A549 (cell line): ENCODE results near the gene AIG1. TPM values are rescaled to one million over a fixed set of nuclear protein-coding genes. Genes with fewer than 3 reads are reported as not detected.

Source experiments
- ATAC-seq, 2 experiments: fragments of 200-7000 bp in 1 of 2; fragments of >200 bp in 1 of 2; cut with Nextera tagmentation in 1 of 2; cut with Tn5 transposase in 1 of 2; 3 replicates each; pipeline versions ENCODE4 v1.8.0 to v1.9.1; 2018 to 2020; ENCODE audit warnings: mild to moderate bottlenecking in 1 of 2, moderate library complexity in 1 of 2
- CTCF ChIA-PET: fragments of 300-600 bp; sonication (Branson Sonifier 250); formaldehyde crosslinking; extraction: SDS; loops from one replicate; lab custom pipeline; 2021; ENCODE audit warnings: antibody characterized with exemption, inconsistent platforms; lab: Yijun Ruan, JAX
- POLR2A ChIA-PET: fragments of 350-600 bp; formaldehyde crosslinking; extraction: SDS; loops from one replicate; lab custom pipeline; 2021; ENCODE audit warnings: antibody characterized with exemption, inconsistent platforms; lab: Yijun Ruan, JAX
- DNase-seq, 2 experiments: peaks; one replicate each; pipeline versions ENCODE4 v3.0.0 to v3.0.0-alpha.2; 2011 to 2016; ENCODE audit warnings: low read depth in 1 of 2, low spot score in 1 of 2
- FAIRE-seq: peaks from 2 replicates; lab custom pipeline; 2011; peaks lifted over from hg19 to GRCh38; lab: Jason Lieb, UNC
- H3K27ac ChIP-seq, 2 experiments: fragments of >200 bp; sonication (Bioruptor Twin); formaldehyde crosslinking; 3 replicates each; pipeline ENCODE4 v1.5.1; 2016 to 2017
- H3K4me1 ChIP-seq: fragments of >200 bp; sonication (Bioruptor Twin); formaldehyde crosslinking; 3 replicates; pipeline ENCODE4 v1.6.1; 2016
- H3K4me2 ChIP-seq: fragments of >200 bp; sonication (Bioruptor Twin); formaldehyde crosslinking; 3 replicates; pipeline ENCODE4 v1.6.1; 2016
- H3K4me3 ChIP-seq: fragments of >200 bp; sonication (Bioruptor Twin); formaldehyde crosslinking; 3 replicates; pipeline ENCODE4 v1.5.1; 2016
- H3K9me3 ChIP-seq: fragments of >200 bp; sonication (Bioruptor Twin); formaldehyde crosslinking; 3 replicates; pipeline ENCODE4 v1.6.1; 2016
- BHLHE40 ChIP-seq: IDR thresholded peaks from 2 replicates; pipeline ENCODE4 v1.6.1; 2012; ENCODE audit warnings: low read depth, low read length, inconsistent platforms
- EHF ChIP-seq: fragments of 250-450 bp; sonication (Bioruptor Pico); IDR thresholded peaks from 2 replicates; pipeline ENCODE4 v1.5.0; 2020; ENCODE audit warnings: mild to moderate bottlenecking
- FOSL2 ChIP-seq, 2 experiments: fragments of 450-650 bp in 1 of 2; fragments of >200 bp in 1 of 2; sonication (Bioruptor Twin) in 1 of 2; formaldehyde crosslinking; IDR thresholded peaks; 2 replicates each; pipeline versions ENCODE4 v1.5.0 to v1.6.1; 2016 to 2020; ENCODE audit warnings: mild to moderate bottlenecking in 1 of 2, moderate library complexity in 1 of 2
- HEYL ChIP-seq: fragments of 250-450 bp; sonication (Bioruptor Pico); IDR thresholded peaks from 2 replicates; pipeline ENCODE4 v1.8.0; 2021; ENCODE audit warnings: mild to moderate bottlenecking, moderate library complexity
- KDM5A ChIP-seq: fragments of 200-600 bp; sonication (generic); IDR thresholded peaks from 2 replicates; pipeline ENCODE4 v1.6.1; 2016; ENCODE audit warnings: antibody characterized with exemption, mild to moderate bottlenecking
- MYC ChIP-seq: IDR thresholded peaks from 2 replicates; pipeline ENCODE4 v1.6.1; 2012; ENCODE audit warnings: mild to moderate bottlenecking, inconsistent platforms, low read length, improper control_type of control experiment, borderline replicate concordance
- RAD21 ChIP-seq, 2 experiments: fragments of >200 bp in 1 of 2; sonication (Bioruptor Twin) in 1 of 2; formaldehyde crosslinking in 1 of 2; IDR thresholded peaks in 1 of 2; conservative IDR thresholded peaks in 1 of 2; 2 replicates in 1 of 2; 3 replicates in 1 of 2; pipeline ENCODE4 v1.6.1; 2012 to 2018; ENCODE audit warnings: inconsistent platforms in 1 of 2
- RARB ChIP-seq: fragments of 250-450 bp; sonication (Bioruptor Pico); IDR thresholded peaks from 2 replicates; pipeline ENCODE4 v1.8.0; 2021; ENCODE audit warnings: mild to moderate bottlenecking, moderate library complexity
- SMC3 ChIP-seq: fragments of >200 bp; sonication (Bioruptor Twin); formaldehyde crosslinking; IDR thresholded peaks from 3 replicates; pipeline ENCODE4 v1.6.1; 2018; ENCODE audit warnings: inconsistent platforms
- TP53 ChIP-seq: fragments of 250-450 bp; sonication (Bioruptor Pico); IDR thresholded peaks from 2 replicates; pipeline ENCODE4 v1.5.0; 2021; ENCODE audit warnings: mild to moderate bottlenecking, moderate library complexity
- ZFP36 ChIP-seq: fragments of 450-650 bp; IDR thresholded peaks from 2 replicates; pipeline ENCODE4 v1.6.1; 2014; ENCODE audit warnings: borderline replicate concordance; ENCODE audit not compliant: partially characterized antibody
- ZNF302 ChIP-seq: fragments of 250-450 bp; sonication (Bioruptor Pico); IDR thresholded peaks from 2 replicates; pipeline ENCODE4 v1.9.0; 2021; ENCODE audit warnings: inconsistent platforms, mild to moderate bottlenecking, moderate library complexity
- WGBS: methylation state at CpG from one replicate; pipeline ENCODE4 v1.1.6; 2017; ENCODE audit errors: missing lambda C conversion rate; 5-methylcytosine and 5-hydroxymethylcytosine counted together
- polyA plus RNA-seq, 4 experiments: library from polyadenylated mRNA; depleted of rRNA in 3 of 4; stranded (reverse); fragments of >200 nt; fragmentation: RNase III in 1 of 4; extraction: RNeasy Plus Mini Kit Qiagen cat#74134 plus additional on column Dnase treatment in 1 of 4; gene quantifications; 2 replicates in 3 of 4; 3 replicates in 1 of 4; pipeline ENCODE4 v1.2.3, GENCODE V29; 2011 to 2017
- TF ChIP-seq, protein P1 (sequence below): IDR thresholded peaks from 2 replicates; pipeline ENCODE4 v1.6.1; 2012
- TF ChIP-seq, protein P2 (sequence below): fragments of 200-600 bp; sonication (generic); IDR thresholded peaks from 2 replicates; pipeline ENCODE4 v1.6.1; 2016; ENCODE audit warnings: antibody characterized with exemption, mild to moderate bottlenecking, moderate library complexity
- TF ChIP-seq, protein P3 (sequence below): IDR thresholded peaks from 2 replicates; pipeline ENCODE4 v1.6.1; 2012
- TF ChIP-seq, protein P4 (sequence below): fragments of >200 bp; sonication (Bioruptor Twin); formaldehyde crosslinking; IDR thresholded peaks from 2 replicates; pipeline ENCODE4 v1.6.1; 2016
- TF ChIP-seq, protein P5 (sequence below): fragments of 250-450 bp; sonication (Bioruptor Pico); IDR thresholded peaks from 2 replicates; pipeline ENCODE4 v1.5.0; 2020; ENCODE audit warnings: low read depth, mild to moderate bottlenecking, moderate library complexity
- TF ChIP-seq, protein P6 (sequence below): fragments of 450-650 bp; IDR thresholded peaks from 2 replicates; pipeline ENCODE4 v1.6.1; 2014; ENCODE audit warnings: antibody characterized with exemption
- TF ChIP-seq, protein P7 (sequence below): fragments of 250-450 bp; sonication (Bioruptor Pico); IDR thresholded peaks from 2 replicates; pipeline ENCODE4 v1.5.0; 2021; ENCODE audit warnings: mild to moderate bottlenecking, moderate library complexity, borderline replicate concordance

The AIG1 gene
- polyA plus RNA-seq, 2 of the 4 experiments (the other 2 are of a cell fraction): 29.5 to 38.3 TPM

DNA sequence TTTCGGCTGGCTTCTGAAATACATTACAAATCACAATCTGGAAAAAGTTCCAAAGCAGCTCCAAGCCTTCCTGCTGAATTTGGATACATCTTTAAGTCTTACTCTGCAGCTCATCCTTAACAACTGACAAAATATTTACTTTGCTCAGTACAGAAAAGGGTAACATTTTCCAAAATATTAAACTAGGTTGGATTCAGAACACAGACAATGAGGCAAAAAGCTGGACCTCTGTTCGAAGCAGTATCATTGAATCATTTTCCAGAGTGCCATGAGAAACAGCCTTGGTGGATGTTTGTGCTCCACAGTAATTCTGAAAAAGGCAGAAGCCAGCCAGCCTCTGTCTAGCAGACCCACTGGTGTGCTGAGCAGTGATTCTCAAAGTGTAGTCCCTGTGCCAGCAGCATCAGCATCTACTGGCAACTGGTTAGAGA, 162.1 kb downstream of the AIG1 start:
- Histone ChIP-seq H3K9me3 (no peaks in the 10 kb centered on the region), H3K27ac (no peak overlapping the region), H3K4me1 (peaks cover 7% of the 10 kb centered on the region; the same call in 1 of the 3 replicates), H3K4me3 (no peak overlapping the region), H3K4me2 (no peak overlapping the region)
- CTCF ChIA-PET: no interaction called here
- POLR2A ChIA-PET: no interaction called here
- no peak for ATAC-seq
- no peak for DNase-seq
- WGBS: 79% methylated on average over 2 of the region's 2 CpGs
- TF ChIP-seq RARB (CRISPR knock-in tag) (no peak), MYC (no peak), FOSL2 (IDR thresholded peaks at IDR 0.05) (no peak), FOSL2 (CRISPR knock-in tag; IDR thresholded peaks at IDR 0.05) (no peak), KDM5A (no peak), HEYL (CRISPR knock-in tag) (no peak), ZFP36 (no peak), BHLHE40 (no peak), EHF (CRISPR knock-in tag) (no peak), SMC3 (no peak), ZNF302 (CRISPR knock-in tag) (no peak), TP53 (CRISPR knock-in tag) (no peak), RAD21 (conservative IDR thresholded peaks at IDR 0.05 in 1 of 2, IDR thresholded peaks at IDR 0.05 in 1 of 2) (no peak)
- TF ChIP-seq, protein P1, sequence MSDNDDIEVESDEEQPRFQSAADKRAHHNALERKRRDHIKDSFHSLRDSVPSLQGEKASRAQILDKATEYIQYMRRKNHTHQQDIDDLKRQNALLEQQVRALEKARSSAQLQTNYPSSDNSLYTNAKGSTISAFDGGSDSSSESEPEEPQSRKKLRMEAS: no peak
- TF ChIP-seq, protein P2, sequence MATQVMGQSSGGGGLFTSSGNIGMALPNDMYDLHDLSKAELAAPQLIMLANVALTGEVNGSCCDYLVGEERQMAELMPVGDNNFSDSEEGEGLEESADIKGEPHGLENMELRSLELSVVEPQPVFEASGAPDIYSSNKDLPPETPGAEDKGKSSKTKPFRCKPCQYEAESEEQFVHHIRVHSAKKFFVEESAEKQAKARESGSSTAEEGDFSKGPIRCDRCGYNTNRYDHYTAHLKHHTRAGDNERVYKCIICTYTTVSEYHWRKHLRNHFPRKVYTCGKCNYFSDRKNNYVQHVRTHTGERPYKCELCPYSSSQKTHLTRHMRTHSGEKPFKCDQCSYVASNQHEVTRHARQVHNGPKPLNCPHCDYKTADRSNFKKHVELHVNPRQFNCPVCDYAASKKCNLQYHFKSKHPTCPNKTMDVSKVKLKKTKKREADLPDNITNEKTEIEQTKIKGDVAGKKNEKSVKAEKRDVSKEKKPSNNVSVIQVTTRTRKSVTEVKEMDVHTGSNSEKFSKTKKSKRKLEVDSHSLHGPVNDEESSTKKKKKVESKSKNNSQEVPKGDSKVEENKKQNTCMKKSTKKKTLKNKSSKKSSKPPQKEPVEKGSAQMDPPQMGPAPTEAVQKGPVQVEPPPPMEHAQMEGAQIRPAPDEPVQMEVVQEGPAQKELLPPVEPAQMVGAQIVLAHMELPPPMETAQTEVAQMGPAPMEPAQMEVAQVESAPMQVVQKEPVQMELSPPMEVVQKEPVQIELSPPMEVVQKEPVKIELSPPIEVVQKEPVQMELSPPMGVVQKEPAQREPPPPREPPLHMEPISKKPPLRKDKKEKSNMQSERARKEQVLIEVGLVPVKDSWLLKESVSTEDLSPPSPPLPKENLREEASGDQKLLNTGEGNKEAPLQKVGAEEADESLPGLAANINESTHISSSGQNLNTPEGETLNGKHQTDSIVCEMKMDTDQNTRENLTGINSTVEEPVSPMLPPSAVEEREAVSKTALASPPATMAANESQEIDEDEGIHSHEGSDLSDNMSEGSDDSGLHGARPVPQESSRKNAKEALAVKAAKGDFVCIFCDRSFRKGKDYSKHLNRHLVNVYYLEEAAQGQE: no peak
- TF ChIP-seq, protein P3, sequence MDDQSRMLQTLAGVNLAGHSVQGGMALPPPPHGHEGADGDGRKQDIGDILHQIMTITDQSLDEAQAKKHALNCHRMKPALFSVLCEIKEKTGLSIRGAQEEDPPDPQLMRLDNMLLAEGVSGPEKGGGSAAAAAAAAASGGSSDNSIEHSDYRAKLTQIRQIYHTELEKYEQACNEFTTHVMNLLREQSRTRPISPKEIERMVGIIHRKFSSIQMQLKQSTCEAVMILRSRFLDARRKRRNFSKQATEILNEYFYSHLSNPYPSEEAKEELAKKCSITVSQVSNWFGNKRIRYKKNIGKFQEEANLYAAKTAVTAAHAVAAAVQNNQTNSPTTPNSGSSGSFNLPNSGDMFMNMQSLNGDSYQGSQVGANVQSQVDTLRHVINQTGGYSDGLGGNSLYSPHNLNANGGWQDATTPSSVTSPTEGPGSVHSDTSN: no peak
- TF ChIP-seq, protein P4, sequence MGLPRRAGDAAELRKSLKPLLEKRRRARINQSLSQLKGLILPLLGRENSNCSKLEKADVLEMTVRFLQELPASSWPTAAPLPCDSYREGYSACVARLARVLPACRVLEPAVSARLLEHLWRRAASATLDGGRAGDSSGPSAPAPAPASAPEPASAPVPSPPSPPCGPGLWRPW: no peak
- TF ChIP-seq, protein P5, sequence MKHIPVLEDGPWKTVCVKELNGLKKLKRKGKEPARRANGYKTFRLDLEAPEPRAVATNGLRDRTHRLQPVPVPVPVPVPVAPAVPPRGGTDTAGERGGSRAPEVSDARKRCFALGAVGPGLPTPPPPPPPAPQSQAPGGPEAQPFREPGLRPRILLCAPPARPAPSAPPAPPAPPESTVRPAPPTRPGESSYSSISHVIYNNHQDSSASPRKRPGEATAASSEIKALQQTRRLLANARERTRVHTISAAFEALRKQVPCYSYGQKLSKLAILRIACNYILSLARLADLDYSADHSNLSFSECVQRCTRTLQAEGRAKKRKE (CRISPR knock-in tag): no peak
- TF ChIP-seq, protein P6, sequence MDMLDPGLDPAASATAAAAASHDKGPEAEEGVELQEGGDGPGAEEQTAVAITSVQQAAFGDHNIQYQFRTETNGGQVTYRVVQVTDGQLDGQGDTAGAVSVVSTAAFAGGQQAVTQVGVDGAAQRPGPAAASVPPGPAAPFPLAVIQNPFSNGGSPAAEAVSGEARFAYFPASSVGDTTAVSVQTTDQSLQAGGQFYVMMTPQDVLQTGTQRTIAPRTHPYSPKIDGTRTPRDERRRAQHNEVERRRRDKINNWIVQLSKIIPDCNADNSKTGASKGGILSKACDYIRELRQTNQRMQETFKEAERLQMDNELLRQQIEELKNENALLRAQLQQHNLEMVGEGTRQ: no peak
- TF ChIP-seq, protein P7, sequence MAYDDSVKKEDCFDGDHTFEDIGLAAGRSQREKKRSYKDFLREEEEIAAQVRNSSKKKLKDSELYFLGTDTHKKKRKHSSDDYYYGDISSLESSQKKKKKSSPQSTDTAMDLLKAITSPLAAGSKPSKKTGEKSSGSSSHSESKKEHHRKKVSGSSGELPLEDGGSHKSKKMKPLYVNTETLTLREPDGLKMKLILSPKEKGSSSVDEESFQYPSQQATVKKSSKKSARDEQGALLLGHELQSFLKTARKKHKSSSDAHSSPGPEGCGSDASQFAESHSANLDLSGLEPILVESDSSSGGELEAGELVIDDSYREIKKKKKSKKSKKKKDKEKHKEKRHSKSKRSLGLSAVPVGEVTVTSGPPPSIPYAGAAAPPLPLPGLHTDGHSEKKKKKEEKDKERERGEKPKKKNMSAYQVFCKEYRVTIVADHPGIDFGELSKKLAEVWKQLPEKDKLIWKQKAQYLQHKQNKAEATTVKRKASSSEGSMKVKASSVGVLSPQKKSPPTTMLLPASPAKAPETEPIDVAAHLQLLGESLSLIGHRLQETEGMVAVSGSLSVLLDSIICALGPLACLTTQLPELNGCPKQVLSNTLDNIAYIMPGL (CRISPR knock-in tag): no peak
- FAIRE-seq: no peak
